Effector memory CD4-positive, alpha-beta T cell (primary cell): ENCODE results near the gene KRTAP10-11.

Experiments used
- DNase-seq, 3 donors: peaks; one replicate each; pipeline ENCODE4 v3.0.0-alpha.2; 2020
- H3K27ac ChIP-seq: 2 replicates; pipeline ENCODE4 v1.7.0; 2013; ENCODE audit warnings: mild to moderate bottlenecking, low read length, moderate library complexity; ENCODE audit not compliant: insufficient read depth, poor library complexity, severe bottlenecking
- H3K27me3 ChIP-seq: replicated peaks from 2 replicates; pipeline ENCODE4 v1.7.0; 2013; ENCODE audit warnings: mild to moderate bottlenecking, low read length; ENCODE audit not compliant: insufficient read depth, control insufficient read depth, poor library complexity, severe bottlenecking
- H3K36me3 ChIP-seq: 2 replicates; pipeline ENCODE4 v1.7.0; 2013; ENCODE audit warnings: mild to moderate bottlenecking, low read length, moderate library complexity; ENCODE audit not compliant: control insufficient read depth, insufficient read depth
- H3K4me1 ChIP-seq: 2 replicates; pipeline ENCODE4 v1.7.0; 2013; ENCODE audit warnings: low read length, mild to moderate bottlenecking; ENCODE audit not compliant: control insufficient read depth, insufficient read depth, poor library complexity, severe bottlenecking
- H3K4me3 ChIP-seq: 2 replicates; pipeline ENCODE4 v1.7.0; 2013; ENCODE audit warnings: low read length, low read depth, mild to moderate bottlenecking; ENCODE audit not compliant: insufficient read depth, poor library complexity, severe bottlenecking
- H3K9me3 ChIP-seq: 2 replicates; pipeline ENCODE4 v1.7.0; 2013; ENCODE audit warnings: mild to moderate bottlenecking, low read length, moderate library complexity; ENCODE audit not compliant: control insufficient read depth

KRTAP10-11 gene

GRCh38 chr21:44615466-44615865 is 30.7 kb upstream of the KRTAP10-11 start:
- DNase-seq: no peak
- H3K27me3 ChIP-seq: no peaks in the 10 kb centered on the region
- peaks cover 25% of the 10 kb centered on the region for H3K4me1 ChIP-seq
- no peak overlapping the region for H3K27ac ChIP-seq
- no peak overlapping the region for H3K4me3 ChIP-seq
- no peaks in the 10 kb centered on the region for H3K36me3 ChIP-seq
- no peaks in the 10 kb centered on the region for H3K9me3 ChIP-seq

GRCh38 chr21:44615911-44616590 is 30.2 kb upstream of the KRTAP10-11 start:
- Histone ChIP-seq H3K4me3 (no peak overlapping the region), H3K27me3 (no peaks in the 10 kb centered on the region)

GRCh38 chr21:44616591-44616926 is 29.7 kb upstream of the KRTAP10-11 start:
- Histone ChIP-seq H3K36me3 (no peaks in the 10 kb centered on the region), H3K27ac (no peak overlapping the region), H3K4me3 (no peak overlapping the region), H3K9me3 (no peaks in the 10 kb centered on the region), H3K27me3 (no peaks in the 10 kb centered on the region), H3K4me1 (peaks cover 25% of the 10 kb centered on the region)
- no peak for DNase-seq

More at GRCh38 chr21:44615911-44616590, 30.2 kb upstream of the KRTAP10-11 start:
- no peak overlapping the region for H3K27ac ChIP-seq
- H3K9me3 ChIP-seq: no peaks in the 10 kb centered on the region
- no peaks in the 10 kb centered on the region for H3K36me3 ChIP-seq
- peaks cover 25% of the 10 kb centered on the region for H3K4me1 ChIP-seq
- no peak for DNase-seq

- Histone ChIP-seq H3K9me3 (no peaks in the 10 kb centered on the region), H3K27ac (no peak overlapping the region), H3K4me1 (peaks cover 25% of the 10 kb centered on the region), H3K36me3 (no peaks in the 10 kb centered on the region), H3K4me3 (no peak overlapping the region), H3K27me3 (no peaks in the 10 kb centered on the region)
- DNase-seq: no peak
These were observed 29.1 kb upstream of the KRTAP10-11 start for GRCh38 chr21:44617071-44617501.

GRCh38 chr21:44618504-44618903 is 27.7 kb upstream of the KRTAP10-11 start:
- Histone ChIP-seq H3K27me3 (no peaks in the 10 kb centered on the region), H3K4me3 (peak overlapping the region; percentile 6), H3K4me1 (peaks cover 25% of the 10 kb centered on the region), H3K9me3 (no peaks in the 10 kb centered on the region), H3K27ac (peak overlapping the region; percentile 44), H3K36me3 (no peaks in the 10 kb centered on the region)
- DNase-seq: no peak

GRCh38 chr21:44618909-44619308 is 27.3 kb upstream of the KRTAP10-11 start:
- Histone ChIP-seq H3K27me3 (no peaks in the 10 kb centered on the region), H3K9me3 (peaks cover under 1% of the 10 kb centered on the region), H3K27ac (peak overlapping the region; percentile 44), H3K4me1 (peaks cover 25% of the 10 kb centered on the region), H3K4me3 (no peak overlapping the region), H3K36me3 (no peaks in the 10 kb centered on the region)
- peak; percentile 36 to 51 (median 45) for DNase-seq

- no peak for DNase-seq
- peaks cover 7% of the 10 kb centered on the region for H3K9me3 ChIP-seq
- H3K27ac ChIP-seq: no peak overlapping the region
- no peaks in the 10 kb centered on the region for H3K27me3 ChIP-seq
- H3K36me3 ChIP-seq: no peaks in the 10 kb centered on the region
- no peak overlapping the region for H3K4me3 ChIP-seq
- H3K4me1 ChIP-seq: peaks cover 25% of the 10 kb centered on the region
These were observed 26.3 kb upstream of the KRTAP10-11 start for GRCh38 chr21:44619886-44620285.

GRCh38 chr21:44623575-44623974 is 22.6 kb upstream of the KRTAP10-11 start:
- H3K36me3 ChIP-seq: no peaks in the 10 kb centered on the region
- H3K27ac ChIP-seq: no peak overlapping the region
- no peaks in the 10 kb centered on the region for H3K27me3 ChIP-seq
- H3K4me1 ChIP-seq: peaks cover 14% of the 10 kb centered on the region
- no peak overlapping the region for H3K4me3 ChIP-seq
- H3K9me3 ChIP-seq: peaks cover 7% of the 10 kb centered on the region
- no peak for DNase-seq

GRCh38 chr21:44625756-44626155 is 20.5 kb upstream of the KRTAP10-11 start:
- Histone ChIP-seq H3K27ac (no peak overlapping the region), H3K4me1 (peaks cover 18% of the 10 kb centered on the region)

GRCh38 chr21:44626262-44626661 is 20.0 kb upstream of the KRTAP10-11 start:
- Histone ChIP-seq H3K9me3 (peaks cover 19% of the 10 kb centered on the region), H3K4me1 (peaks cover 18% of the 10 kb centered on the region), H3K4me3 (no peak overlapping the region), H3K27me3 (no peaks in the 10 kb centered on the region), H3K27ac (no peak overlapping the region), H3K36me3 (no peaks in the 10 kb centered on the region)
- DNase-seq: no peak

More at GRCh38 chr21:44625756-44626155, 20.5 kb upstream of the KRTAP10-11 start:
- no peak overlapping the region for H3K4me3 ChIP-seq
- no peaks in the 10 kb centered on the region for H3K27me3 ChIP-seq
- no peaks in the 10 kb centered on the region for H3K36me3 ChIP-seq
- peaks cover 15% of the 10 kb centered on the region for H3K9me3 ChIP-seq
- no peak for DNase-seq
